Smooth muscle cell (in vitro differentiated cells): ENCODE results near the gene SULF2. TPM values are rescaled to one million over a fixed set of nuclear protein-coding genes. Genes with fewer than 3 reads are reported as not detected.

Experiments used
- DNase-seq: peaks from one replicate; lab custom pipeline; 2025; ENCODE audit not compliant: unreplicated experiment; lab: John Stamatoyannopoulos, UW
- H2AFZ ChIP-seq: fragments of 200-600 bp; sonication (generic); 2 replicates; pipeline ENCODE4 v1.6.0; 2016; ENCODE audit warnings: antibody characterized with exemption, low read depth, mild to moderate bottlenecking
- H3F3A ChIP-seq: fragments of 200-600 bp; sonication (generic); 2 replicates; pipeline ENCODE4 v1.6.0; 2017; ENCODE audit warnings: antibody characterized with exemption, low read depth
- H3K27ac ChIP-seq: fragments of 200-600 bp; sonication (generic); 2 replicates; pipeline ENCODE4 v1.5.1; 2016; ENCODE audit warnings: low read depth, mild to moderate bottlenecking
- H3K27me3 ChIP-seq: fragments of 200-600 bp; sonication (generic); 2 replicates; pipeline ENCODE4 v1.6.1; 2016; ENCODE audit warnings: low read depth, mild to moderate bottlenecking
- H3K36me3 ChIP-seq: fragments of 200-600 bp; sonication (generic); 2 replicates; pipeline ENCODE4 v1.5.1; 2016; ENCODE audit warnings: low read depth
- H3K4me1 ChIP-seq: fragments of 200-600 bp; sonication (generic); 2 replicates; pipeline ENCODE4 v1.5.1; 2016; ENCODE audit warnings: low read depth
- H3K4me2 ChIP-seq: fragments of 200-600 bp; sonication (generic); 2 replicates; pipeline ENCODE4 v1.6.0; 2016; ENCODE audit warnings: mild to moderate bottlenecking
- H3K4me3 ChIP-seq: fragments of 200-600 bp; sonication (generic); 2 replicates; pipeline ENCODE4 v1.5.1; 2016; ENCODE audit warnings: mild to moderate bottlenecking
- H3K79me2 ChIP-seq: fragments of 200-600 bp; sonication (generic); 2 replicates; pipeline ENCODE4 v1.6.0; 2016; ENCODE audit warnings: low read depth, mild to moderate bottlenecking
- H3K9ac ChIP-seq: fragments of 200-600 bp; sonication (generic); 2 replicates; pipeline ENCODE4 v1.6.0; 2016; ENCODE audit warnings: low read depth
- H3K9me3 ChIP-seq: fragments of 200-600 bp; sonication (generic); replicated peaks from 2 replicates; pipeline ENCODE4 v1.5.1; 2016; ENCODE audit warnings: low read depth
- H4K20me1 ChIP-seq: fragments of 200-600 bp; sonication (generic); 2 replicates; pipeline ENCODE4 v1.6.0; 2016; ENCODE audit warnings: low read depth
- CTCF ChIP-seq: fragments of 200-600 bp; sonication (generic); IDR thresholded peaks from 2 replicates; pipeline ENCODE4 v1.5.1; 2017; ENCODE audit warnings: borderline replicate concordance, mild to moderate bottlenecking, antibody characterized with exemption; ENCODE audit not compliant: insufficient read depth, poor library complexity, severe bottlenecking
- WGBS: methylation state at CpG from one replicate; pipeline ENCODE4 v1.1.7; 2016; ENCODE audit warnings: low lambda C conversion rate; 5-methylcytosine and 5-hydroxymethylcytosine counted together
- polyA plus RNA-seq: library from polyadenylated mRNA; unstranded; fragments of >200 nt; fragmentation: Nextera tagmentation; extraction: Ambion mirVana; gene quantifications from 2 replicates; pipeline ENCODE4 v1.2.1, GENCODE V29; 2016
- total RNA-seq: library from RNA; depleted of rRNA; stranded (reverse); fragments of >200 nt; gene quantifications from 2 replicates; pipeline ENCODE4 v1.2.3, GENCODE V29; 2014

The SULF2 gene
- total and polyA plus RNA-seq, 2 experiments from 2014 or later, result 109 to 144 TPM

GRCh38 chr20:47802975-47803374 is 17.7 kb upstream of the SULF2 start:
- H3K79me2 ChIP-seq, result no peaks in the 10 kb centered on the region
- H3K27ac ChIP-seq, result no peak overlapping the region
- peaks cover 4% of the 10 kb centered on the region for H3K27me3 ChIP-seq
- no peaks in the 10 kb centered on the region for H4K20me1 ChIP-seq
- no peaks in the 10 kb centered on the region for H3K36me3 ChIP-seq
- no peak for TF ChIP-seq CTCF
- H3K4me1 ChIP-seq, result no peaks in the 10 kb centered on the region
- no peak for DNase-seq
- H3F3A ChIP-seq, result no peaks in the 10 kb centered on the region
- H3K4me2 ChIP-seq, result no peak overlapping the region
- H3K9me3 ChIP-seq, result no peaks in the 10 kb centered on the region
- H3K4me3 ChIP-seq, result no peak overlapping the region
- H2AFZ ChIP-seq, result no peak overlapping the region
- 96% methylated on average over 3 of the region's 3 CpGs for WGBS
- H3K9ac ChIP-seq, result no peak overlapping the region

GRCh38 chr20:47802226-47802920 is 17.1 kb upstream of the SULF2 start:
- no peak overlapping the region for H3K9ac ChIP-seq
- no peaks in the 10 kb centered on the region for H3F3A ChIP-seq
- no peaks in the 10 kb centered on the region for H3K9me3 ChIP-seq
- DNase-seq, result no peak
- no peak overlapping the region for H3K4me3 ChIP-seq
- 89% methylated on average over 18 of the region's 18 CpGs for WGBS
- no peaks in the 10 kb centered on the region for H3K79me2 ChIP-seq
- H3K36me3 ChIP-seq, result no peaks in the 10 kb centered on the region
- no peaks in the 10 kb centered on the region for H4K20me1 ChIP-seq
- H3K27me3 ChIP-seq, result peaks cover 4% of the 10 kb centered on the region
- H2AFZ ChIP-seq, result no peak overlapping the region
- no peak overlapping the region for H3K27ac ChIP-seq
- H3K4me1 ChIP-seq, result no peaks in the 10 kb centered on the region
- H3K4me2 ChIP-seq, result no peak overlapping the region
- no peak for TF ChIP-seq CTCF

GRCh38 chr20:47801759-47802158 is 16.5 kb upstream of the SULF2 start:
- Histone ChIP-seq H3K27ac (no peak overlapping the region), H3F3A (no peaks in the 10 kb centered on the region), H4K20me1 (no peaks in the 10 kb centered on the region), H2AFZ (no peak overlapping the region), H3K4me3 (no peak overlapping the region), H3K9ac (no peak overlapping the region), H3K36me3 (no peaks in the 10 kb centered on the region), H3K9me3 (no peaks in the 10 kb centered on the region), H3K79me2 (no peaks in the 10 kb centered on the region), H3K4me1 (no peaks in the 10 kb centered on the region), H3K4me2 (no peak overlapping the region), H3K27me3 (peaks cover 4% of the 10 kb centered on the region)
- 67% methylated on average over 15 of the region's 15 CpGs for WGBS
- no peak for DNase-seq
- TF ChIP-seq CTCF, result no peak

- 97% methylated on average over 5 of the region's 5 CpGs for WGBS
- TF ChIP-seq CTCF, result no peak
Observed at GRCh38 chr20:47801079-47801478, 15.8 kb upstream of the SULF2 start.

More at GRCh38 chr20:47801079-47801478, 15.8 kb upstream of the SULF2 start:
- Histone ChIP-seq H4K20me1 (no peaks in the 10 kb centered on the region), H3K27me3 (no peaks in the 10 kb centered on the region), H3F3A (no peaks in the 10 kb centered on the region), H3K4me2 (no peak overlapping the region), H3K79me2 (no peaks in the 10 kb centered on the region), H3K4me3 (no peak overlapping the region), H3K9me3 (no peaks in the 10 kb centered on the region), H3K27ac (no peak overlapping the region), H3K9ac (no peak overlapping the region), H3K4me1 (no peaks in the 10 kb centered on the region), H2AFZ (no peak overlapping the region), H3K36me3 (no peaks in the 10 kb centered on the region)
- no peak for DNase-seq
